GM18519 (cell line): ENCODE results near the gene C19orf12.

Experiments
- ATAC-seq: cut with Tn5 transposase; IDR thresholded peaks from one replicate; pipeline ENCODE4 v1.9.1; 2021; ENCODE audit warnings: mild to moderate bottlenecking, moderate library complexity; ENCODE audit not compliant: unreplicated experiment, low FRiP score

Gene C19orf12

DNA sequence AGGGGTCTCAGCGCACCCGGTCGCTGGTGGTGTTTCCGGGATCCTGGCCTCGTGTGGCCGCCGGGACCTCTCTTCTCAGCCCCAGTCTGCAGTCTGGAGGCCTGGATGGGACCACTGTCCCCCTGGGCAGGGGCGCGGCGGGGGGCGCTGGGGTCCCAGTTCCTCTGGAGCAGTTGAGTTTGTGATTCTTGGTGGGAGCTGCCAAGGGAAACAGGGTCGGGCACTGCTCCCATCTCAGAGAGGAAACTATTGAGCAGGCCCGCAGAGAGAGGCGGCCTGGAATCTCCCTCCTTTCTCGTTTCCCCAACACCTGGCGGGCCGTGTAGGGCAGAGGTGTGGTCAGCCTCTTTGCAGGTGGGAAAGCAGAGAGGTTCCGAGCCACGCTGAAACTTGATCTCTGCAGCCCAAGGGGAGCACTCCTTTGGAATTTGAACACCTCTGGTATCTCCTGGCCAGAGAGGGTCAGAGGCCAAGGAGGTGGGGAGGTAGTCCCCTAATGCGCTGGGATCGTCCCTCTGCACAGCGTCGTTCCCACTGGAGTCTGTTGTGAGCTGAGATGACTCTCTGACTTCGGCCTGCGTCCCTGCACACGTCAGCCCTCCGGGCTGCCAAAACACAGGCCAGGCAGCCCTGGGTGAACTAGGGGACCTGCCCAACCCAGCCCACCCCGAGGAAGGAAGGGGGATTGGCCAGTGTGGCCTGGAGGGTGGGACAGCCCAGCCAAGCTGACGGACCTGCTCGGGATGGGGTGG is 49.1 kb downstream of the C19orf12 start:
- no peak for ATAC-seq

DNA sequence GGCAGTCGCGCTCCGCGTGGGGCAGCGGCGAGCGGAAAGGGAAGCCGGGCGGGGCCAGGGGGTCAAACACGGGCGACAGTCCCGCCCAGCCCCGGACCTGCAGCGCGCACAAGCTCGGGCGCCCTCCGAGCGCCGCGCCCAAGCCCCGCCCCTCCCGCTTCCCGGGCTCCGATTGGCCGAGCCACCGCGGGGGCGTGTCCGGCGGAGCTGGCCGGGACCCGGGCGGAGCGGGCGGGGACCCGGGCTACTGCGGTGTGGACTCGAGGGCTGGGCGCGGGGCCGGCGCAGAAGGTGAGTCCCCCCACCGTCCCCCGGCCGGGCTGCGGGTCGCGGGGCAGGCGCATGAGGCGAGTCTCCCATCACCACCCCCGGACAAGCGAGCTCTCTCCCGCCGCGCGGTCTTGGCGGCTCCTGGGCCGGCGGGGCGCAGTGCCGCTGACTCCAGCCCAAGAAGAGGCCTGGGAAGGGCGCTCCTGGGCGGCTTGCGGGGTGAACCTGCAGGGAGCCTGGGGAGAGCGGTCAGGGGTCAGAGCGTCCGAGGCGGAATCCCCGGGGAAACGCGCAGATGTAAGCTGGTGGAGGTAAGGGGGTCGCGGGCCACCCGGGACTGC is 49.7 kb downstream of the C19orf12 start, which contains the start of gene PLEKHF1:
Gene PLEKHF1, plus strand, starts transcription at position 247 of the 611 bp plus-strand sequence. CDS start 8,379 bp downstream, outside the sequence.
- ATAC-seq: peak; percentile 76

DNA sequence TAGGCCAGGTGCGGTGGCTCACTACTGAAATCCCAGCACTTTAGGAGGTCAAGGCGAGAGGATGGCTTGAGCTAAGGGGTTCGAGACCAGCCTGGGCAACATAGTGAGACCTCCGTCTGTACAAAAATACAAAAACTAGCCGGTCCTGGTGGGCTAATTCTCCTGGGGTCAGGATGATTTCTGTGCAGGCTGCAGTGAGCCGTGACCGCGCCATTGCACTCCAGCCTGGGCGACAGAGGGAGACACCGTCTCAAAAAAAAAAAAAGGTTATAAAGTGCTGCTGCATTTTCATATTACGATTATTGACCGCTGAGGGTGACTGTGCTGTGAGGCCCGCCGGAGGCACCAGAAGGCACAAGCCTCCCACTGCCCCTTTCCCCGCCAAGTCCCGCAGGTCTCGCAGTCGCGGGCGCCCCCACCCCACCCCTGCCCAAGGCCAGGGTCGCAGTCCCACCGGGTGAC is 50.3 kb downstream of the C19orf12 start:
- ATAC-seq: no peak

DNA sequence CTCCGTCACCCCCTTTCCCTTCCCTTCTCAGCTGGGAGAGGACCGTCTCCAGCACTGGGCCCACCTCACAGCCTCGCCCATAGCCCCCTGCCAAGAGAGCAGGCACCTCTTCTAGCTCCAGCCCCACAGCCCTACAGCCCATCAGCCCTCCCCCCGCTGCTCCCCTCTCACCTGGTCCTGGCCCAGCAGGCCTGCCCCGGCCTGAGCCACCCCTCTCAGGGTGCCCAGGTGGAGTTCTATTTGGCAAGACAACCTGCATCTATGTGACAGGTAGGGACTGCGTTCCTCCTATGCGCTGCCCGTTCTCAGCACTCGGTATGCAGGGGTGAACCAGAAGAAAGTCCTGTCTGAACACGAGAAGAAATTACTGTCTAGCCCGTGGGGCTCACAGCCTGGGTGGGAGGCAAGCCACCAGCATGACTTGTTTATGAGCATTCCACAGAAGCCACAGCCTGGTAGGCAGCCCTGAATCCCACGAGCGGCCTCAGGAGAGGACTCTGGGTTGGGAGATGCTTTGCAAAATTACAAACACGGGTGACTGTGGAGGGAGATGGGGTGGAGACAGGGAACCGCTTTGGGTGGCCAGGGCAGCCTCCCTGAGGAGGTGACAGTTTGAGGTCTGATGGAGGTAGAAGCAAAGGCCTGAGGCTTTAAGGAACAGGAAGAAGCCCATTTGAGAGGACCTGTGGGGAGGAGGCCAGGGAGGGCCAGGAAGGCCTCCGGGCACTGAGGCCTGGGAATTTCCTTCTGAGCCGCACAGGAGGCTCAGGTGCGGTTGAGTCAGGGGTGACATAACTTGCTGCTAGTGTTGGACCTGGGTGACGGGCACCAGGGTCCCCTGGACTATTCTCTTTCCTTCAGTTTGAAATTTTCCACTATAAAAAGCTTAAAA is 51.0 kb downstream of the C19orf12 start:
- ATAC-seq: no peak

DNA sequence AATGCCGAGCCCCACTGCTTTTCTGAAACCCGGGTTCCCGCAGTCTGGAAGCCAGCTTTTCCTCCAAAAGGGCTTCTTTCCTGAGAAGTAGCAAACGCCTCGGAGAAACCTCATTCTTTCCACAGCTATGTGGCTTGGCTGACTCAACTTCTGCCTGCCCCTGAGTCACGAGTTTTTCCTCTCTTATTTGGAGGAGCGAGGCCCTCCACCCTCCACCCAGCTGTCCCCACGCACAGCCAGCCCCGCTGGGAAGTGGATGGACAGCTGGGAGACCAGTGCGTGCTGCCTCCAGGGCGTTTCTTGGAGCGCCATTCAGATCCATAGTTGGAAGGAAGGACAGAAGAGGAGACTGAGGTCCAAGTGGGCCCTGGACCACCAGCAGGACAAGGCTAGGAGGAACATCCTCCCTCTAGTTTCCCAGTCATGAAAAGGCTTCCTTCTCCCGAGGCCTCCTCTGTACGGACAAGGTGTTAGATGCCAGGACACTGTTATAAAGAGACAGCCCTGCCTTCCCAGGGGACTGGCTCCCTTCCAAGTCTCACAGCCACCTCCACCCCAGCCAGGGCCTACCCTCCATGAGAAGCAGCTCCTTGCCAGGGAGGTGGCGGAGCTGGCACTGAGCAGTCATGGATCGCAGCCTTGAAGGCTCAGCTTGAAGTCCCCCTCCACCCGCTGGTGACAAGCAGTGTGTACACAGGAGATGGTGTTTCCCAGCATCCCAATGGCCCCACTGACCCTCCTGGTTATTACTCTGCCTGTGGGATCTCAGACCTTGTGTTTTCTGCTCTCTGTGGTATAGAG is 52.3 kb downstream of the C19orf12 start:
- ATAC-seq: no peak

DNA sequence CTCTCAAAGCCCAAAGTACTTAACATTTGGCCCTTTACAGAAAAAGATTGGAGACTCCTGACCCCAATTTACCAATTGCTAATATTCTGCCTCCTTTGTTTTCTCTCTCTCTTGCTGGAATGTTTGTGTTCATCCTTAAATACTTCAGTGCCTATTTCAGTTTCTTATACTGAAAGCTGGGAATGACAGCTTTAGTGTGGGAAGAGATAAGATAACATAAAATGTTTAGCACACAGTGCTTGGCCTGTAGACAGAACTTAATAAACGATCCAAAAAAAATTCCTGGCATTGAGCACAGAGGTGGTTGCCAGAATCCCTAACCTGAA is 52.8 kb downstream of the C19orf12 start:
- ATAC-seq: no peak

DNA sequence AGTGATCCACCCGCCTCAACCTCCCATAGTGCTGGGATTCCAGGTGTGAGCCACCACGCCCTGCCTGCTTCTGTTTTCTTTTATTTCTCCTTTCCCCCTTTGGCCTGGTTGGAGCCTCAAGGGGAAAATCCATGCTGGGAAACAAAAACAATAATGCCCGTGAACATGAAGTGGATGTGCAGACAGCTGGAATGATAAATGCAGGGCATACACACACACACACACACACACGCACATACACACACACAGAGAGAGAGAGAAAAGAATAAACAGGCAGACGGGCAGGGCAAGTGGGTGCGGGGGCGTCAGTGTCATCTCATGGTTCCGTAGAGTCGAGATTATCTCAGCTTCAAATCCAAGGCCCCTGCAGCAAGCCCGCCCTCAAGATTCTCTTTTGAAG is 54.2 kb downstream of the C19orf12 start:
- ATAC-seq: no peak

DNA sequence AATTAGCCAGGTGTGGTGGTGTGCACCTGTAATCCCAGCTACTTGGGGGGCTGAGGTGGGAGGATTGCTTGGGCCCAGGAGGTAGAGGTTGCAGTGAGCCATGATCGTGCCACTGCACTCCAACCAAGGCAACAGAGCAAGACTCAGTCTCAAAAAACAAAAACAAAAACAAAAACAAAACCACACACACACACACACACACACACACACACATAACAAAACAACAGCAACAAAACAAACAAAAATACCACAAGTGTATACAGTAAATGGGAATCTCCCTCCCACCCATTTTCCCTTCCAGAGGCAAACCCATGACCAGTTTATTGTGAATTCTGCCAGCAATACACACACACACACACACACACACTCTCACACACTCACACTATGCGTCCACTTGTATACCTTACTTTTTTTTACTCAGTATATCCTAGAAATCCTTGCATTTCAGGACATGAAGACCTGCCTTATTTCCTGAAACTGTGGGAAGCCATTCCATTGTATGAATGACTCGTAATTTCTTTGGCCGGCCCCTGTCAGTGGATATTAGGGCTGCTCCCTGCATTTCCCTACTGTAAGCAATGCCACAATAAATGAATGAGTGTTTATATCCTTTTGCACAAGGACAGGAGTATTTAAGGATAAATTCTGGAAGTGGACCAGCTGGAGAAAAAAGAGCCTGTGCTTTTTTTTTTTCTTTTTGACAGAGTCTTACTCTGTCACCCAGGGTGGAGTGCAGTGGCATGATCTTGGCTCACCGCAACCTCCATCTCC is 56.7 kb downstream of the C19orf12 start:
- no peak for ATAC-seq

DNA sequence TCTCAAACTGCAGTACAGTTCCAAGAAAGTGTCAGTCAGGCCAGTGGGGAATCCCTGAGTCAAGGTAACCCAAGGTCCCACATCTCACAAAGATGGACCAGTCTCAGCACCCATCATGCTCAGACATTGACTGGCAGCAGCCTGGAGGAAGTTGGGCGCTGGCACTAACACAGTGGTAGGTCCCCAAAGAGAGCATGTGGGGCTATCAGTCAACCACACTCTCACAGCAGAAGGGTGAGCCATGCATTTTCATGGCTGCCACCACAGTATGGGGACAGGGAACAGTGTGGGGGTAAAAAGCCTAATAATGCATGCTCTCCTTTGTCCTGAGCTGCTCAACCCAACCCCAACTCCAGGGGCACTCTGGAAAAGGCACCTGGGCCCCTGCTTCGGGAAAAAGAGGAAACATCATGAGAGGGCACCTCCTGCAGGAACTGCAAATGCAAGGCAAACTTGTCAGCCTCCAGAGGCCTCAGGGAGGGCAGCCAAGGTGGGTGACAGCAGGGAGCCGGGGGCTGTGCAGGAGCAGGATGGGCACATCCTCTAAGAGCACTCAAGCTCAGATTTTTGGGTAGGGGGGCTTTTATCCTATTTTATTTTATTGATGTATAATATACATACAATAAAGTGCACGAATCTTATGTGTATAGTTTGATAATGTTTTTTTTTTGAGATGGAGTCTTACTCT is 59.3 kb downstream of the C19orf12 start:
- ATAC-seq: no peak

DNA sequence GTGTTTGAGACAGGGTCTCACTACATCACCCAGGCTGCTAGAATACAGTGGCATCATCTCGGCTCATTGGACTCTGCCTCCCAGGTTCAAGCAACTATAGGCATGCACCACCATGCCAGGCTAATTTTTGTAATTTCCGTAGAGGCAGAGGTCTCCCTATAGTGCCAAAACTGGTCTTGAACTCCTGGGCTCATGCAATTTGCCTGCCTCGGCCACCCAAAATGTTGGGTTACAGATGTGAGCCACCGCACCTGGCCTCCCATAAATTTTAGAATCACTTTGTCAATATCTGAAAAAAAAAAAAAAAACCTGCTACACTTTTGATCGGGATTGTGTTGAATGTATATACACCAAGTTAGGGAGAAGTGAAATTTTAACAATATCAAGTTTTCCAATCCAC is 61.7 kb downstream of the C19orf12 start:
- no peak for ATAC-seq

DNA sequence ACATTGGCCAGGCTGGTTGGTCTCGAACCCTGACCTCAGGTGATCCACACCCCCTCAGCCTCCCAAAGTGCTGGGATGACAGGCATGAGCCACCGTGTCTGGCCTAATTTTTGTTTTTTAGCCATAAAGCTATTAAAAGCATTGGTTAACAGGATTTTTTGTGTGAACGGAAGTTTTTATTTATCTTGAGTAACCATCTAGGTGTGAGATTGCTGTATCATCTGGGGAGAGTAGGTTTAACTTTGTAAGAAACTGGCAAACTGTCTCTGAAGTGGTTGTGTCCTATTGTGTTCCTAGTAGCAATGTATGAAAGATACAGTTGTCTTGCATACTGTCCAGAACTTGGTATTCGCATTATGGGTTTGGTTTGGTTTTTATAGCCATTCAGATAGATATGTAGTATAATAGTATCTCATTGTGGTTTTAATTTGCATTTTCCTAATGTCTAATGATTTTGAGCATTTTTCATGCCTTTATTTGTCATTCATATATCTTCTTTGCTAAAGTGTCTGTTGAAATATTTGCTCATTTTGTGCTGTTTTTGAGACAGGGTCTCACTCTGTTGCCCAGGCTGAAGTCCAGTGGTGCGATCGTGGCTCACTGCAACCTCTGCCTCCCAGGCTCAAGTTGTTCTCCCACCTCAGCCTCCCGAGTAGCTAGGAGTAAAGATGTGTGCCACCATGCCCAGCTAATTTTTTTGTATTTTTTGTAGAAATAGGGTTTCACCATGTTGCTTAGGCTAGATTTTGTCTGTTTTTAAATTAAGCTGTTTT is 63.3 kb downstream of the C19orf12 start:
- no peak for ATAC-seq

DNA sequence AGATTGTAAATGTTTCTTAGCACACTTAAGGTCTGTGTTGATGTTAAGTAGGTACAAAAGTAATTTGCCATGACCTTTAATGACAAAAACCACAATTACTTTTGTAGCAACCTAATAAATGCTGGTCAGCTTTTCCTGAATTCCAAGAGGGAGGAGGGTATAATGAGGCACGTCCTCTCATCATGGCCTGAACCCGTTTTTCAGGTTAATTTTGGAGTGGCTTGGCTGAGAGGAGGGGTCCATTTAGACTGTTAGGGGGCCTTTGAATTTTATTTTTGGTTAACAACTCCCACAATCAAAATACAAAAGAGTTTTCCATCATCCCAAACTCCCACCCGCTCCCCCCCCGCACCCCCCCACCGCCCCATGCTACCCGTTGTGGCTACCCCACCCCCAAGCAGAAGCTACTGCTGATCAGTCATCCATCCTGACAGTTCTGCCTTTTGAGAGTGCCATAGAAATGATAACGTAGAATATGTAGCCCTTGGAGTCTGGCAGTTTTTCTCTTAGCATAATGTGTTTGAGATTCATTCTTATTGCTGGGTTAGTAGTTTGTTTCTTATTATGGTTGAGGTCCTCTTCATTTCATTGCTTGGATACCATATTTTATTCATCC is 64.2 kb downstream of the C19orf12 start:
- ATAC-seq: no peak
